HG02981 (cell line): ENCODE measurements around the gene ANKRD13A.
"Not testable (repeated sequence)": the region's sequence is repeated elsewhere in the genome, so short reads cannot be mapped to it uniquely, and the experiment has no call there.

Experiments used
- ATAC-seq: cut with Tn5 transposase; IDR thresholded peaks from one replicate; pipeline ENCODE4 v1.9.1; 2021; ENCODE audit warnings: mild to moderate bottlenecking, moderate library complexity; ENCODE audit not compliant: unreplicated experiment

Gene ANKRD13A

DNA sequence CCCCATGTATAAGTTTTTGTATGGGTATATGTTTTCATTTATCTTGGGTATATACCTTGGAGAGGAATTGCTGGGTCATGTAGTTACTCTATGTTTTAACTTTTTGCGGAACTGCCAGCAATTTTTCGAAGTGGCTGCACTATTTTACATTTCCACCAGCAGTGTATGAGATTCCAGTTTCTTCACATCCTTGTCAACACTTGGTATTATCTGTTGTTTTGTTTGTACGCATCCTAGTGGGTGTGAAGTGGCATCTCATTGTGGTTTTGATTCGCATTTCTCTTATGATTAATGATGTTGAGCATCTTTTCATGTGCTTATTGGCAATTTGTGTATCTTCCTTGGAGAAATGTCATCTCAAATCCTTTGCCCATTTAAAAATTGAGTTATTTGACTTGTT lies 6.9 kb downstream of the ANKRD13A start:
- ATAC-seq = no peak

DNA sequence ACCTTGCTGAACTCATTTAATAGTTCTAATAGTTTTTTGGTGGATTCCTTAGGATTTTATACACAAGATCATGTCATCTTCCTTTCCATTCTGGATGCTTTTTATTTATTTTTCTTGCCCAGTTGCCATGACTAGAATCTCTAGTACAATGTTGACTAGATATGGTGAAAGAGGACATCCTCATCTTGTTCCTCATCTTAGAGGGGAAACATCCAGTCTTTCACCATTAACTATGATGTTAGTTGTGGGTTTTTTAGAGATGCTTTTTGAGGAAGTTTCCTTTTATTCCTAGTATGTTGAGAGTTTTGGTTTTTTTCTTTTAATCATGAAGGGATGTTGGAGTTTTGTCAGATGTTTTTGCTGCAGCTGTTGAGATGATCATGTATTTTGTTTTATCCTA lies 8.7 kb downstream of the ANKRD13A start:
- ATAC-seq = no peak

DNA sequence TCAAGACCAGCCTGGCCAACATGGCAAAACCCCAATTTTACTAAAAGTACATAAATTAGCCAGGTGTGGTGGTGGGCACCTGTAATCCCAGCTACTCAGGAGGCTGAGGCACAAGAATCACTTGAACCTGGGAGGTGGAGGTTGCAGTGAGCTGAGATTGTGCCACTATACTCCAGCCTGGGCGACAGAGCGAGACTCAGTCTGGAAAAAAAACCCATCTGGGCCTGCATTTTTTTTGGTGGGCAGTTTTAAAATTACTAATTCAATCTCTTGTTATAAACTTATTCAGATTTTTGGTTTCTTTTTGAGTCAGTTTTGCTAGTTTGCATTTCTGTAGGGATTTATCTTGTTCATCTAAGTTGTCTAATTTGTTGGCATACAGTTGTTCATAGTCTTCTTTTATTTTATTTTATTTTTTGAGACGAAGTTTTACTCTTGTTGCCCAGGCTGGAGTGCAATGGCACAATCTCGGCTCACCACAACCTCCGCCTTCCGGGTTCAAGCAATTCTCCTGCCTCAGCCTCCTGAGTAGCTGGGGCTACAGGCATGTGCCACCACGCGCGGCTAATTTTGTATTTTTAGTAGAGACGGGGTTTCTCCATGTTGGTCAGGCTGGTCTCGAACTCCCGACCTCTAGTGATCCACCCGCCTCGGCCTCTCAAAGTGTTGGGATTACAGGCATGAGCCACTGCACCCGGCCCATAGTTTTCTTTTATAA lies 9.6 kb downstream of the ANKRD13A start:
- ATAC-seq = not testable (repeated sequence)

DNA sequence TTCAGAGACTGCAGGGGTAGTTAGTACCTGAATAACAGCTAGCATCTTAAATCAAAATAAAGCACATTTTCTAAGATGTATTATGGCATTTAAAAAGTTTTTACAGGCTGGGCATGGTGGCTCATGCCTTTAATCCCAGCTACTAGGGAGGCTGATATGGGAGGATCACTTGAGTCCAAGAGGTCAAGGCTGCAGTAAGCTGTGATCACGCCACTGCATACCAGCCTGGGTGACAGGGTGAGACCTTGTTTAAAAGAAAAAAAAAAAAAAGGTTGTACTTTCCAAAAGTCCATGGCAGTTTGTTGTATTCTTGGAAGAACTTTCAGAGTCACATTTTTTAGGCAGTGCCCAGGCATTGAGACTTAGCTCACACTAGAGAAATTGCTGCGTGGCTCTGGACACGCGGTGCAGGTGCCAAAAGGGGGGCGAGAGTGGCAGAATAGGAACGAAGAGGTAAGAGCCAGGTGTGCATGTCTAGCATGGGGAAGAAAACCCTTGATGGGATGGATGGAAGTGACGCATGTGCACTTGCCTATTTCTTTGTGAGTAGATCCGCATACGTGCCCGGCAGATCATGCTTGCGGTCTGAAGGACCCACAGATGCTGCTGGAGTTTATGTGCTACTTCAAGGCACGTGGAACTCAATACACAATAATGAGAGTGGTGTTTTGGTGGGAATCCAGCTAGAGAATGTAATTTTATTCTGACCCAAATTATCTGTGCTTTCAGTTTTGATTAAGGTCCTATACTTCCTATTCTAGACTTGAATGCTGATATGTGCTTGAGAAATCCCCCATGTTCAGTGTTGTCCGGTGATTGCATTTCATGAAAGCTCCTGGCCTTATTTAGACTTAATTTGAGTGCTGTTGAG lies 11.9 kb downstream of the ANKRD13A start:
- ATAC-seq = no peak

DNA sequence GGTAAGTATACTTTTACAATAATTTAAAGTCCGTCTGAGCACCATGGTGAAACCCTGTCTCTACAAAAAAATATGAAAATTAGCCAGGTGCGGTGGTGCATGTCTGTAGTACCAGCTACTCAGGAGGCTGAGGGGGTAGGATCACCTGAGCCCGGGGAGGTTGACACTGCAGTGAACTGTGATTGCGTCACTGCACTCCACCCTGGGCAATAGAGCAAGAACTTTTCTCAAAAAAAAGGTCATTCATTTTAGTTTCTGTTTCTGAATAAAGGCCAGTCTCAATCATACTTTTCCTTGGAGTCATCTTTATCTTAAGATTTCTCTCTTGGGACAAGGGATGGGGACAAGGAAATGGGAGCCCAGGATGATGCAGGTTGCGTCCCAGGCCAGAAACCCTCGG lies 12.9 kb downstream of the ANKRD13A start:
- ATAC-seq = peak; percentile 54

DNA sequence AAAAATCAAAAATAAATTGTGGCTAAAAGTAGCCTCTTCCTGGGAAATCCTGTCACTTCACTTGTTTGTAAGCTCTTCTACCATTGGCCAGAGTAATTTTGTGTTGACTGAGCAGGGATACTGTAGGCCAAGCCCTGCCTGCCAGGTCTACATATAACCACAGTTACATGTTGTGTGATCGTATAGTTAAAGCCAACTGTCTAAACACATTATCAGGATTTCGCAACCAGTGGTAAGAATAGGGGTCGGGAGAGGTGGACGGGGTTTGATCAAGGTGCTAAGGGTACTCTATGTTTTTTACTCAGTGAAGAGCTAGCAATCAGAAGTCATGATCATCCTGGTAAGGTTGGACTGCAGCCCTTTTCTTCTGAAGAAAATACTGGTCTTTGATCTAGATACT lies 13.4 kb downstream of the ANKRD13A start:
- no peak for ATAC-seq

DNA sequence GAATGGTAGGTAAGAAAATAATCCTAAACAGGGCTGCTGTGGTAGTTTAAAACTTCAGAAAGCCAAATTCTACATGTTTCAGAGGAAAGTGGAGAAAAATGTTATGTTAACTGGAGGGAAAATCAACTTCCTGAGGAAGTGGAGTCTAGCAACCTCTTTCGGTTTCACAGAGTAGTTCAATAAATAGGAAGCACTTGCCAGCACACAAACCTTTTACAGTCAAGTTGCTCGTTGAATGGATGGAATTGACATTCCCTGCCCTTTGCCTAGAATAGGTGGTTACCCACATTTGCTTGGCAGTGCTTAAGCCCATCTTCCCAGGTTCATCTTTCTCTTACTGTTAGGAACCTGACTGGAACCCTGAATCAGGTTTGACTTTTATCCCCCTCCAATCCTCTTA lies 15.9 kb downstream of the ANKRD13A start:
- no peak for ATAC-seq

DNA sequence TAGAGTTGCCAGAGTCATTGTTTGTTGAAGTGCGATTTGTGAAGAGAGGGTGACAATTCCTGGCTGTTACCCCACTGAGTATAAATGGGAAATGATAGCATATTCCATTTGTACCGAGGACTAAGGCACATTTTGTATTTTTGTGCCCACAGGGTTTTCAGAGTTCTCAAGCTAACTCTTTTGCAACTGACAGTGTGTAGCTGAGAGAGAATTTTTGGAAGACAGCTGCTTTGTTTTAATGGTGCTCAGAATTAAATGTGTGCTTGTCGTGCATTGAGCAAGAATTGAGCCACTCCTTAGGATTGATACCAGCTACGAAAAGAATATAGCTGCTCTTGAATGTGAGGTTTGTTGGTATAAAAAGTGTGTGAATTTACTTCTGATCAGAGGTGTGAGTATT lies 21.7 kb downstream of the ANKRD13A start:
- ATAC-seq = no peak

DNA sequence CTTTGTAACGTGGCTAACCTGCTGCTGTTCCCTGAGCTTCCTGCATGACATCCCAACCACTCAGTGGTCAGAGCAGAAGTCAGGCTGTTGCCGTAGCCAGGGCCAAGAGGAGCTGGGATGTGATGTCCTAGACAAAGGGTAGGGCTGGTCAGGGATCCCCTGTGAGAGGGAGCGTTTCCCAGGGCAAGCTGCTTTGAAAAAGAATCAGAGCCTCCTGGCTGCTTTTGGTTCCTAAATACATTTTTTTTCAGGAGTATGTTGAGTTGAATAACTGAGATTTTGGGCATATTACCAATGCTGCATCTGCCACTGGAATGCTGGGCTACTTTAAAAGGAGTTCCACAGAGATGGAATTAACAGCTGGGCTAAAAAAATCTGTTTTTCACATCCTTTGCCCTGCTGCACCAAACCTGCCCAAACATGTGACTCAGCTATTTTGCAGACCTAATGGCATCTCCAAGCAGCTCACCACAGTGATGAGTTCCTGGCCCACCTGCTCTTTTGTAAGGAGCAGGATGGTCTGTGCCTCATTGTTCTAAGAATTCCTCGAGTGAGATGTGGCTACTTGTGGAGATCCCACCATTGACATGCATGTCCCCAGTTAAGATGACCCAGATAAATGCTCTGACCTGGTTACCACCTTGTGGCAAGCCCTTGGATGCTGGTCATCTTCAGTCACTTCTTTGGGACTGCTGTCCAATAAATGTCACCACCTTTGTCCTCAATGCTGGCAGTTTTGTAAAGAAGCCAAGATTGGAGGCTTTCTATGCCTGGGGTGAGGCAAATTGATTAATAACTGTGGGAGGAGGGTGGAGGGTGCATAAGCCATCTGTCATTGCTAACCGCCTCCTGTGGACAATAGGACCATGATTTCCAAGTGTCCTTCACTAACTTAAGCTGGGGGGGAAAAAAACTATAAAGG lies 24.1 kb downstream of the ANKRD13A start:
- ATAC-seq = no peak

DNA sequence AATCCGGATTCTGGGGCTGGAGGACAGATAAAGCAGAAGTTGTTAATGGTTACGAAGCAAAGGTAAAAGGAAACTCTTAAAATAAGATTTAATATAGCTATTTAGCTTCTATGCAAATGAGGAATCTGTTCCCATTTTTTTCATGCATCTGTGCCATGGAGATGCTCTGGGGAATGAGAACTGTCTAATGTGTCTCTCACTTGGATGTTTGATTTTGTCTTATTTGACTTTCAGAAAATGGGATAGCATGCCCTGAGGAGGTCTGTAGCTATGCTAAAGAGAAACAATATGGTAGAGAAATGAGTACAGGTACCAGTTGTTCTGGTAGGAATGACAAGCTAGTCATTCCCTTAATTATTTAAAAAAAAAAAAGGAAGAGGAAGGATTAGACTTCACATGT lies 24.8 kb downstream of the ANKRD13A start:
- no peak for ATAC-seq

DNA sequence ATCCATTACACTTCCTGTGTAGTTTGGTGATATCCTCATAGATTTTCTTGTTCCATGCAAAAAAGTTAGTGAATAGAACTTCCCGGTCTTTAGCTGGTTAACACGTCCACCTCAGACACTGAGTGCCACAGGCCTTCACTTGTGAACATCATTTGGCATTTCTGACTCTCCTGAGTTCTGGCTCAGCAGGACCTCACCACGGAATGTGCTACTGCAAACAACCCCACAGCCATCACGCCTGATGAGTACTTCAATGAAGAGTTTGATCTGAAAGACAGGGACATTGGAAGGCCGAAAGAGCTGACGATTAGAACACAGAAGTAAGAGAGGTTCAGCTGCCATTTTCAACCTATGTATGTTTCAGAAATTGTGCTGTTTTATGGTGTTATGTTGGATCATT lies 29.1 kb downstream of the ANKRD13A start:
- ATAC-seq = no peak

DNA sequence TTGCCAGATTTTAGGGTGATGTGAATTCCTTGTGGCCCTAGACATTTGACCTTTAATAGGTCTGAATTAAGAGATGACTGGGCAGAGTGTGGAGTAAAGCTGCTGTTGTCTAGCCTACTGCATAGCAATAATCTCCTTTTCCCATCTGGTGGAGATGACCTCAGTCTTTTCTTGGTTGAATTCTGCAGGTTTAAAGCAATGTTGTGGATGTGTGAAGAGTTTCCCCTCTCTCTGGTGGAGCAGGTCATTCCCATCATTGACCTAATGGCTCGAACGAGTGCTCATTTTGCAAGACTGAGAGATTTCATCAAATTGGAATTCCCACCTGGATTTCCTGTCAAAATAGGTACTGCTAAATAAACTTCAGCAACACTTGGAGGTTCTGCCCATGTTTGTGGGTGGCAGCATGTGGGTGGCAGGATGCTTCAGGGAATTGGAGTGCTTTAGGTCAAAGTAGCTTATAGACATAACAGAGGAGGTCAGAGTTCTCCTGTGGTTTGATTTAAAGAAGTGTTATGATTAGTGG lies 30.1 kb downstream of the ANKRD13A start:
- no peak for ATAC-seq

DNA sequence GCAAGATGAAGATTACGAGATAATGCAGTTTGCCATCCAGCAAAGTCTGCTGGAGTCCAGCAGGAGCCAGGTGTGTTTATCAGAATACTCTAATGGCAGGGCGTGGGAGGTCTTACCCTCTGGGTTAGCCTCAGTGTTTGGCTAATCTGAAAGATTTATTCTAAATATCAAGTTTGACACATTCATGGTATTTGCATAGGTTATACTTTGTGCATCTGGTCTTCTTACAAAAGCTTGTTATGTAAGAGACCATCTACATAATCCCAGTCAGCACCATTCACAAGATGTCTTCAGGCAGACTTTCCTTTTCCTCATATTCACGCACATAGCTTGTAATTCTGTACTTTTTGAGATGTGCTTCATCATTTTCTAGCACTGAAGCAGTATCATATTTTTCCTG lies 34.7 kb downstream of the ANKRD13A start:
- no peak for ATAC-seq

DNA sequence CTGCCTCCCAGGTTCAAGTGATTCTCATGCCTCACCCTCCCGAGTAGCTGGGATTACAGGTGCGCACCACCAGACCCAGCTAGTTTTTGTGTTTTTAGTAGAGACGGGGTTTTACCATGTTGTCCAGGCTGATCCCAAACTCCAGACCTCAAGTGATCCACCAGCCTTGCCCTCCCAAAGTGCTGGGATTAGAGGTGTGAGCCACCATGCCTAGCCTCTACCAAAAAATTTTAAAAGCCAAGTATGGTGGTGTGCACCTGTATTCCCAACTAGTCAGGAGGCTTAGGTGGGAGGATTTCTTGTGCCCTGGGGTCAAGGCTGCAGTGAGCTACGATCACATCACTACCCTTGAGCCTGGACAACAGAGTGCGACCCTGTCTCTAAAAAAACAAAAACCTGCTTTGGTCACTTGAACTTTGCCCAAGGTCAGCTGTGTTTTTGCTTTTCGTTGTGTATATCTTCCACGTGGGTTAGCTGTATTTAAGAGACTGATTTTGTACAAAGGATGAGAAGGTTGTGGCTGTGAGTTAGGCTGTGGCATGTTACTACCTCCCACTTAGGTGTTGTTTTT lies 36.4 kb downstream of the ANKRD13A start:
- no peak for ATAC-seq

DNA sequence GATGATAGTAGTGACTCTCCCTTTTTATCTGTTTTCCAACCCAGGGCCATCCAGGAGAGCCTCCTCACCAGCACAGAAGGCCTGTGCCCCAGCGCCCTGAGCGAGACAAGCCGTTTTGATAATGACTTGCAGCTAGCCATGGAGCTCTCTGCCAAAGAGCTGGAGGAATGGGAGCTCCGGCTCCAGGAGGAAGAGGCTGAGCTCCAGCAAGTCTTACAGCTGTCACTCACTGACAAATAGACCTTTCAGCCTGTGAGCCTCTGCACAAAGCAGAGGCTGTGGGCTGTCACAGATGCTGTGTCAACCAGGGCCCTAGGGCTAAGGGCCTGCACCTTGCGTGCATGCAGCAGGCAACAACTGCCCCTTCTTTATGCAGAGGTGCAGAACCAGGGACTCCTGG lies 38.1 kb downstream of the ANKRD13A start:
- no peak for ATAC-seq

DNA sequence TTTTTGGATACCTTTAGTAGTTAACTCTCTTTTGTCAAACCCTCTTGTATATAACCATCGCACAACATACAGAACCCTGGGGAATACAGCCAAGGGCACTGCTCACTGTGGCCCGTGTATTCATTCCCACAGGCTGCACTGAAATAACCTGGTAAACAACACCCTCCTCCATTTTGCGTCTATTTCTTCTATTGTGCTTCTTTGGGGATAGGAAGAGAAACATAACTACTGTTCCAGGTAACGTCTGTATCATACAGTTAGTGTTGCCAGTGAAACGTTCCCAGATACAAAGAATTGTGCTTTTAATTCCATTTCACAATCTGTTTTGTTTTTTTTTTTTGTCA lies 39.5 kb downstream of the ANKRD13A start:
- ATAC-seq = no peak

DNA sequence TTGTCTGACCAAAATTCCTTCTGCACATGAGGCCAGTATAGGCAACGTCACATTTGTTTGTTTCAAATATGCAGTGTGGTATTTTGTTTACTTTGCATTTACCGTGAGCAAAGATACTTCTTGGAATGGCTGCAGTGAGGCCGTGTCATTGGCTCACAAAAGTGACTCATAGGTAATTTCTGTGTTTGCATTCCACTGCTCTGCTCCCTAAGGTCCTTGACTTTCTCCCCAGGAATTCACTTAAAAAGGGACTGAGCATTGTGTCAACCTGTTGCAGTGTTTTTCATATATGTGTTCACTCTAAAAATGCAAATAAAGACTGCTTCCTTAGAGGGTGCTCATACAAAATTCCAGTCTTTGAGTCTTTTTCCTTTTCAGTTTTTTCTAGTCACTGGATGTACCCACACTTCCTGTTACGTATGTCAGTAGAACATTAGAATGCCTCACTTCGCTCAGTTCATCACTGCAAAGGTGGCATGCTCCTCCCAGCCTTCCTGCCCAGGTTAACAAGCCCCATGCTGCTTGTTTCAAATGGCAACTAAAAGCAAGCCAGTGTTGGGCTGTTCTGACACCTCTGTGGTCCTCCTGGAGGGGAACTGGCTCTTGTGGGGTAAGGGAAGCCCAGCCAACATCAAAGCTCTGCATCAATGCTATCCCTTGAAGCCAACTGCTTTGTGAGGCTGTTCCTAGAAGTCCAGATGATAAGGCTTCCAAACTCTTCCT lies 40.0 kb downstream of the ANKRD13A start:
- ATAC-seq = no peak

DNA sequence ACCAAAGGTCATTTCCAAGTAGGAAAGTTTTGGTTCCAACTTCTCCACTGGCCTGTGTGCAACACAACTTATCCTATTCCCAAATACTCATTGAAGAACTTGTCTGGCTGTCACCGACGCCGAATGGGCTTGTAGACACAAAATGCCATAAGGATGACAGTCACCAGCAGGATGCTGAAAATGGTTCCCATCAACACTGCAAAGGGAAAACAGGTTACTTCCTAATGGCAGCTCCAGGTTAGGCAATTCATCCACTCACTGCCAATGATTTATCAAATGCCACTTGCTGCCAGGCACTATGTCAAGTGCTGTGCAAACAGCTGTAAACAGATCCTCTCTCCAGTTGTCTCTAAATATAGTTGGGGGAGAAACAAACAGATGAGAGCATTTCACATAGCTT lies 43.0 kb downstream of the ANKRD13A start:
- ATAC-seq = no peak

DNA sequence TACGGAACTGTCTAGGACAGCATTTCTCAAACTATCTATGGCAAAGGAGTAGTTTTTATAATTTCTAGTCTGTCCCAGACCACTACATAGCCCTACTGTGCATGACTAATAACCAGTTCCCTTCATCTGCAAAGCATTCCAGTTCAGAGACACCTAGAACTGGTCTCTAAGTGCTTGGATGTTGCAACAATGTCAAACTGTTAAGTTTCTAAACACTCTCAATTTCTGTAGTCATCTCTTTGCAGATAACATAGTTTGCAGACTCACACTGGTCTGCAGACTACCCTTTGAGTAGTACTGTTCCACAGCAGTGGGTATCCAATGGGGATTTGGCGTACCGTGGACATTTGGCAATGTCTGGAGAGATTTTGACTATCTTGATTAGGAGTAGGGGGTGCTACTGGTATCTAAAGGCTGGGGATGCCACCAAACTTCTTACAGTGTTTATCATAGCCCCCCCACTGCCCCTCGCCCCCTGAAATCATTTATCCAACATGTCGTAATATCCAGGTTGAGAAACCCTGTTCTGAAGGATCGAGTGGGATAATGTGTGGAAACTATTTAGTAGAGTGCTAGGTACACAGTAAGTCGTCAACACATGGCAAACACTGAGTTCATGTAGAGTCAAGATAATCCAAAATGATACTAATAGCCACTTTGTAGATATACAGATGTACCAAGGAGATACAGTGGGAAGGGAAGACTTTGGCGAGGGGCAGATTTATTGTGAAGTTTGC lies 47.4 kb downstream of the ANKRD13A start:
- ATAC-seq = no peak
